ENCODE data around the gene LRP2.

The LRP2 gene

GRCh38 chr2:169077674-169078240, 284.6 kb downstream of the LRP2 start:
- TF ChIP-seq CTCF (IDR thresholded peaks at IDR 0.05; ENCODE audit: low read depth, low read length, missing control alignments): no peak
- no peak for DNase-seq (ENCODE audit: low read depth)
- H3K4me3 ChIP-seq (ENCODE audit: low read depth, low read length): no peak overlapping the region
